ENCODE measurements around the gene CEMP1.
"Not testable (repeated sequence)": the region's sequence is repeated elsewhere in the genome, so short reads cannot be mapped to it uniquely, and the experiment has no call there.

The CEMP1 gene, protein sequence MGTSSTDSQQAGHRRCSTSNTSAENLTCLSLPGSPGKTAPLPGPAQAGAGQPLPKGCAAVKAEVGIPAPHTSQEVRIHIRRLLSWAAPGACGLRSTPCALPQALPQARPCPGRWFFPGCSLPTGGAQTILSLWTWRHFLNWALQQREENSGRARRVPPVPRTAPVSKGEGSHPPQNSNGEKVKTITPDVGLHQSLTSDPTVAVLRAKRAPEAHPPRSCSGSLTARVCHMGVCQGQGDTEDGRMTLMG

DNA sequence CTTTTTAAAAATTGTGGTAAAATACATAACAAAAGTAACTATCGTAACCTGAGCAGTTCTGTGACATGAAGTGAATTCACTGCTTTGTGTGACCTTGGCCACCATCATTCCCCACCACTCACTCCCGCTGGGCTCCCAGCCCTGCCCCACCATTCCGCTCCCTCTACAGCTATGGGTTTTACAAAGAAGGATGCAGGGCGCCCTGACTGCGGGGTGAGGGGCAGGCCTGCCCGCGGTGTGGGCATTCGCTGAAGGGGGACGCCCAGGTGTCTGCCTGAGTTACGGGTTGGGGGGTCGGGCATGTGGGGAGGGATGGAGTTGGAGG lies at the start of gene CEMP1:
Gene CEMP1, minus strand, starts transcription at position 38 of the 325 bp plus-strand sequence. CDS start 335 bp downstream, outside the sequence.
- no peak for DNase-seq

DNA sequence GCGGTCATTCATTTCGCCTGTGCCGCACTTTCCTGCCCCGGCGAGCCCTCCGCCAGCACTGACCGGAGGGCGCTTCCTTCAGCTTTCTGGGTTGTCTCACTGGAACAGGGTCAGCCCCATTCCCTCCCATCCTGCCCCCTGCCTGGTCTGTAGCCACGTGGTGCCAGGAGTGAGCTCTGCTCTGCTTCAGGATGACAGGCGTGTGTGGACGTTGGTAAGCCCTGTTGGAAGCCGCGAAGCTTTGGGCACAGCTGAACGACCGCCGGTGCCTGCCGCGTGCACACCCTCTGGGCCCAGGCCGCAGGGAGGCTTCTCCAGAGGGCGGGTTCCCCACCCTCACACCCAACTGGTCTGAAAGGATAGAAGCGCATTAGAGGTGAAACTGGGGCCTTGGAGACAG lies 49.6 kb upstream of the CEMP1 start:
- DNase-seq: not testable (repeated sequence)

DNA sequence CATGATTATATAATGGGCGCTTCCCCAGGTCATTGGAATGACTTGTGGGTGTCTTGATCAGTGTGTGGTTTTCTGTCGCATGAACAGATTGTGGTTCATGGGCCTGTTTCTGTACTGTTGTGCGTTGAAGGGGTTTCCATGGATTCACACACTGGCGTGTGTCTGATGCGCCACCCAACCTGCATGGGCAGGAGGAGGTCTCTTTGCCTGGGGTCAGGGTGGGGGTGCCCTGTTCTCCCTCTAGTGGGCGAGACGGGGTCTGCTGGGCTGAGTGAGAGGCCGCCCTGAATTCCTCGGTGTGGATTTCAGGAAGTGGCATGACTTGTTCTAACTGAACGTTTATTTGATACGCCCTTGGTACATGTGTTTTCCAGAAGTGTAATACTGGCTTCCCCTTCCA lies 48.9 kb upstream of the CEMP1 start:
- DNase-seq: not testable (repeated sequence)

DNA sequence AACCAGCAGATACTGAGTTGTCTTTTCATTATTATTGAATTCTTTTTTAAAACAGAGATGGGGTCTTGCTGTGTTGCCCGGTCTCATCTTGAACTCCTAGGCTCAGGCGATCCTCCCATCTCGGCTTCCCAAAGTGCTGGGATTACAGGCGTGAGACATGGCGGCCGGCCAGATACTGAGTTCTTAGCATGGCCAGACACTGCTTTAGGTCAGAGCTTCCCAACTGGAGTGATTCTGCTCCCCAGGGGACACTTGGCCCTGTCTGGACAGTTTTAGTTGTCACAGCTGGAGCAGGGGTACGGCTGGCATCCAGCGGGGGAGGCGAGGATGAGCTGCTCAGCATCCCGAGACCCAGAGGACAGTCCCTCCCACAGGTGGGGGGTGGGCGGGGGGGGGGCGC lies 47.7 kb upstream of the CEMP1 start:
- DNase-seq: not testable (repeated sequence)

DNA sequence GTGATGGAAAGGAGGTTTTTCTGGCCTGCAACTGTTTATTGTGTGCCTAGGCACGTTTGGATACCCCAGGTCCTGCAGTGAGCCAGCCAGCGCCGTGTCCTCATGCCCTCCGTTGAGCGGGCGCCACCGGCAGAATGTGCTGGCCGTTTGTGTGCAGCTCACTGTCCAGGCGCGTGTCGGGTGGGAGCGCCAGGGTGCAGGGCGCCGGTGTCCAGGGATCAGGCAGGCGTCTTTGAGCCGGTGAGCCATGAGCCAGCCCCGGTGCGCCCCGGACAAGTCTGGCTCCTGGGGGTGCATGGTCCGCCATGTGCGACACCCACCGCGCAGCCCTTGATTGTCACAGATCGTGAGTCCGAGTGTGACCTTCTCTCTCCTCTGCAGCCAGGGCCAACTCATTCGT lies 45.8 kb upstream of the CEMP1 start:
- not testable (repeated sequence) for DNase-seq

DNA sequence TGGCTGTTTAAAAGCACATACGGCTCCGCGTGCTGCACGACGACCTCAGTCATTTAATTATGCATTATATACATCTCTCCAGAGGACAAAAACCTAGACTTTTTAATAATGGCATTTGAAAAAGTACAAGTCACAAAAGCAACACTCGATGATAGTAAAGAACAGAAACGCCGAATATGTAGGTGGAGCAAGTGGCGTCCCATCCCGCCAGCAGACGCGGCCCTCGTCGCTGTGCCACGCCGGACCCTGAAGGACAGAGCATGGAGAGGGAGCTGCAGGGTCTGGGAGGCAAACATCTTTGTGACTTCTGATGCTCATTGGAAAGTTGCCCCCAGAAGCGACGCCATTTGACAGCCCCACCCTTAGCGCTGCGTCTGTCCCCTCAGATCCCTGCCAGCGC lies 44.6 kb upstream of the CEMP1 start:
- not testable (repeated sequence) for DNase-seq

DNA sequence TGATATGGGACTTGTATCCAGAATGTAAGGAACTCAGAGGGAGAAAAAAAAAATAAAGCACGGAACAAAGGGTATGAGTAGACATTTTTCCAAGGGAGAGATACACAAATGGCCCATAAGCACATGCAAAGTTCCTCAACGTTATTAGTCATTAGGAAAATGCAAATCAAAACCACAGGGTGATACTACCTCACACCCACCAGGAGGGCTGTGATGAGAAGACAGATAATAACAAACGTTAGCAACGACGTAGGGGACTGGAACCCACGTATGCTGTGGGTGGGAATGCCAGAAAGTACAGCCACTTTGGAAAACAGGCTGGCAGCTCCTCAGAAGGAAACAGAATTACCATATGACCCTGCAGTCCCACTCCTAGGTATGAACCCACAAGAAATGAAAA lies 41.5 kb upstream of the CEMP1 start:
- not testable (repeated sequence) for DNase-seq

DNA sequence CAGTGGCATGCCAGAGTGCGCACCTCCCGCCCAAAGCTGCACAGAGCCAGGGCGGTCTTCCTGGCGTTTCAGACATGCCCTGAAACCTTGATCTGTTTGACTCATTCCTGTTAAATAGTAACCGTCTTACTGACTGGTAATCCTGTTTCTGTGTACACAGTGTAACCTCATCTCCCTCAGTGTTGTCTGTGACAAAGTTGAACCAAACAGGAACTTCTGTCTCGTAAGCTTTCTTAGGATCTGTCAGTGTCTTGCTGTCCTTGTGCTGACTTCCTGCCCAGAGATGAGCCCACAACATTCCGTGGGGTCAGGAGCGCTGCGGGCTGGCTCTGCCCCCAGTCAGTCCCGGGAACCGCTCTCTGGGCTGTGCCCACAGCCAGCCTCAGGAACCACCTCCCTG lies 37.4 kb upstream of the CEMP1 start:
- DNase-seq: not testable (repeated sequence)

DNA sequence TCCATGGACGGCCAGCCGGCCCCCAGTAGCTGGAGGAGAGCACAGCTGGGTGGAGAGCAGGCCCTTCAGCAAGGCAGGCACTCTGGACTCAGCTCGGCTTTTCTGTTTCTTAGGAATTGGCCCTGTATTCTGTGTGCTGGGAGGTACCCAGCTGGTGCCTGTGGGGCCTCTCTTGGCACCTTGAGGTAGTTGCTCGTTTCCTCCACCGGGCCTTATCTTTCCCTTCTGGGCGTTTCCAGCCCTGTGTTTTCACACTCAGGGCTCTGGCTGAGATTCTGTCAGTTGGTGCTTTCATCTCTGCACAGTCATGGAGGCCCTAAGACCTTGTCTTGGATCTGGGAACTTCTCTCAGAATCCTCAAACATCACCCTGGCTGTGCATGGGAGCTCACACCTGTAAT lies 36.3 kb upstream of the CEMP1 start:
- not testable (repeated sequence) for DNase-seq

DNA sequence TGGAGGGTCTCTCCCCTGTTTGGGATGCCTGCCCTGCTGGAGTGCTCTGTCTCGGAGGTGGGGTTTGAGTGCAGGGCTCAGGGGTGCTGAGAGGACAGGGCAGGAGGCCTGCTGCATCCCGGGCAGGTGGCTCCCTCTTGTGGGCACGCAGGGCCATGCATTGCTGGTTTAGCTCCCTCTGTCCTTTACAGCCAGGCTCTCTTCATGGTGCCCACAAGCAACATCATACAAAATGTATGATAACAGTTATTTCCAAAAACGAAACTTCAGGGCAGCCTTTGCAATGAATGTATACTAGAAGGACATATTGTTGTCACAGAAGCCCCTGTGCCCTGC lies 29.6 kb upstream of the CEMP1 start:
- not testable (repeated sequence) for DNase-seq

DNA sequence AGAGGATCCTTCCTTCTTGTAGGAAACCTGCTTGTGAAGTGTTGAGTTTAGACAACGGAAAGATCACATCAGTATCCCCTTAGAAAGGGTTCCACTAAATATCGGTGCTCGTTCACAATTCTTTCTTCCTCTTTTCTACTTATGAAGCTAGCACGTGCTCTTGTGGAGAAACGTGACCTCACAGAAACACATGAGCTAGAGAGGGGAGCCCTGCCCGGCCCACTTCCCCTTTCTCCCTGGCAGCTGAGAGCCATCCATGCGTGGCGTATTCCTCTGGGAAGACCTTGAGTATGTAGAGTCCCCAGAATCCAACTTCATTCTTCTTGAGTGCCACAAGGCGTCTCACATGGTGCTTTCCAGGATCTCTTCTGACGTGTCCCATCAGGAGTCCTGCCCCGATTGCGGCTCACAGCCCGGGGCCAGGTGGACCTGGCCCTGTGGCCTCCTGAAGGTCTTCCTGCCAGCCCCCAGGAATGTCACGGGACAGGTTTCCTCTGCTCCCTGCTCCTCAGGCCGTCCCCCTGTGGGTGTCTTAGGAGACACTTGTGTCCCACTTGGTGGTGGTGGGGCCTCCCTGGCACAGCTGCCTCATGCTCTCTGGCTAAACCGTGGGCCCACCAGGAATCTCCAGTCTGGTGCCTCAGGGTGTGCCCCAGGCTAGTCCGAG lies 29.1 kb upstream of the CEMP1 start:
- DNase-seq: not testable (repeated sequence)

DNA sequence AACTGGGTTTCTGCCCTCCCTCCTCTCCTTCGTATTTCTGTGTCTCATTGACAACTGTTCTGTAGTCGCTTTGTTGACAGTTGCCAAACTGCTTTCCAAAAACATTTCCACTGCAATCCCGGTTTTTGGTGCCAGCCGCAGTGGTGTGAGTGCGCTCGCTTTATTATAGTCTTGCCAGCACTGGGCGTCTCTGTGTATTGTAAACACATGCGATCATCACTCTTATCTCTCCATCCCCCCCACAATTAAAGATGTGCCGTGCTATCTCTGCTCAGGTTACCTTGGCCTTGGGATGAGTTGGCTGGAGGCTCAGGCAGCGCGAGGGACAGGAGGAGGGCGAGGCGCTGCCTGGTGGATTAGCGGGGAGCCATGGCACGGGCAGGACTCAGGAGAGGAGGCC lies 25.9 kb upstream of the CEMP1 start:
- not testable (repeated sequence) for DNase-seq

DNA sequence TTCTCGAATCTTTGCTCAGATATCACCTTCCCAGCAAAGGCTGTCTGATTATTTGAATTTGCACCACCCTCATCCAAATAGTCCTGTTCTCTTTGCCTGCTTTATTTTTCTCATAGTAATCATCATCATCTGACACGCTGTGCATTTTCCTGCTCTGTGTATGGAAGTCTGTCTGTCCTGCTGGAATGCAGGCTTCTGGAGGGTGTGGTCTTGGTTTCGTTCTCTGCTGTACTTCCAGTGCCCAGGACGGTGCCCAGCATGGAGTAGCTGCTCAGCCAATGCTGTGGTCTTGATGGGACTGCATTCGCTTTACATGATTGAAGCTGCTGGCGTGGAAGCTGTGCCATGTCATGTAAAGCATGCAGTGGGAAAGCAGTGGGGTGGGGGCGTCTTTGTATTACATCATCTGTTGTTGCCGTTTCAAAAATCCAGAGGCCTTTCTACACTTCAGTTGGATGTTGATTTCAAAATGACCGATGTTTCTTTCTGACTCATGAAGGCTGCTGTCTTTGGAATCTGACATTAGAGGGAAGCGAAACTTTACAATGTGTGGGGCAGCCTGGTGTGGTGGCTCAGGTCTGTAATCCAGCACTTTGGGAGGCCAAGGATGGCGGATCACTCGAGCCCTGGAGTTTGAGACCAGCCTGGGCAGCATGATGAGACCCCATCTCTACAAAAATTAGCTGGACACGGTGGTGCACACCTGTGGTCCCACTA lies 23.7 kb upstream of the CEMP1 start:
- not testable (repeated sequence) for DNase-seq

DNA sequence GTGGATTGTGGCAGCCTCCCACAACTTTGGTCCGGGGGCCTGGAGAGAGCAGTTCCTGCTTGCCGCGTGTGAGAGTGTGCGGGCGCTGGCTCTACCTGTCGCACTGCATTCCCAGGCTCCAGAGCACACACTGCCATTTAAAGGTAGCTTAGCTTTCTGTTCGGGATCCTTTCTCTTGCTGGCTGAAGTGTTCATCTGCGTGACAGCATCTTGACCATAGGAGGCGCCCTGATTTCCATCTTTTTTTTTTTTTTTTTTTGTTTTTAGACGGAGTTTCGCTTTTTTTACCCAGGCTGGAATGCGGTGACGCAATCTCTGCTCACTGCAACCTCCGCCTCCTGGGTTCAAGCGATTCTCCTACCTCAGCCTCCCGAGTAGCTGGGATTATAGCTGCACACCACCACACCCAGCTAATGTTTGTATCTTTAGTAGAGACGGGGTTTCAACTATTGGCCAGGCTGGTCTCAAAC lies 20.2 kb upstream of the CEMP1 start:
- DNase-seq: not testable (repeated sequence)

DNA sequence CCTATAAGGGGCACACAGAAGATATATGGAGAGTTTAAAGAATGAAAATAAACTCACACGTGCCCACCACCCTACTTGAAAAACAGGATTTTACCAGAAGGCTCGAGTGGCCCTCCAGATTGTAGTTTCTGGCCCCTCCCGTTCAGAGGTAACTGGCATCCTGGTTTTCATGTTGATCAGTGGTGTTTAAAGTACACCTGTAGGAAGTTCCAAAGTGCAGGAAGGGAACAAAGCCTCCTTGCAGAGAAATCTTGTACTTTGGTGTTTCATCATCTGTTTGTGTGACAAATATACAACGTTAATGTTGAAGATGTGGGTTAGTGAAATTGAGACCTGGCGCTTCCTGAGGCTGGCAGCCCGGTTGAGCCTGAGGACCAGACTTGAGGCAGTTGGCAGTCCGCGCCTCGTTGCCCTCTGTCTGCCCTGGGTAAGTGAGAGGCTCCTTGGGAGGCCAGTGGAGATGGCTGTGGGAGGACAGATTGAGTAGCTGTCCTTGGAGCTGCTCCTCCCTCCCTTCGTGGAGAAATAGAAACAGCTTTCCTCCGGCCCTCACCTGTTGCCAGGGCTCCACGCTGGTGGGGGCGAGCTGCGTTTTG lies 19.2 kb upstream of the CEMP1 start:
- DNase-seq: not testable (repeated sequence)

DNA sequence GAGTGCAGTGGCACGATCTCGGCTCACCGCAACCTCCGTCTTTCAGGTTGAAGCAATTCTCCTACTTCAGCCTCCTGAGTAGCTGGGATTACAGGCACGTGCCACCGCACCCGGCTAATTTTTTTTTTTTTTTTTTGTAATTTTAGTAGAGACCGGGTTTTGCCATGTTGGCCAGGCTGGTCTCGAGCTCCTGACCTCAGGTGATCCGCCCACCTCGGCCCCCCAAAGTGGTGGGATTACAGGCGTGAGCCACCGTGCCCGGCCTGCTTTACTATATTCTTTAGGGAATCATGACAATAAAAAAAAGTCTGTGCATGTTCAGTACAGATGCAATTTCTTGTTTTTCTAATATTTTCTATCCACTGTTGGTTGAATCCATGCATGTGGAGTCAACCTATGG lies 12.6 kb upstream of the CEMP1 start:
- not testable (repeated sequence) for DNase-seq

DNA sequence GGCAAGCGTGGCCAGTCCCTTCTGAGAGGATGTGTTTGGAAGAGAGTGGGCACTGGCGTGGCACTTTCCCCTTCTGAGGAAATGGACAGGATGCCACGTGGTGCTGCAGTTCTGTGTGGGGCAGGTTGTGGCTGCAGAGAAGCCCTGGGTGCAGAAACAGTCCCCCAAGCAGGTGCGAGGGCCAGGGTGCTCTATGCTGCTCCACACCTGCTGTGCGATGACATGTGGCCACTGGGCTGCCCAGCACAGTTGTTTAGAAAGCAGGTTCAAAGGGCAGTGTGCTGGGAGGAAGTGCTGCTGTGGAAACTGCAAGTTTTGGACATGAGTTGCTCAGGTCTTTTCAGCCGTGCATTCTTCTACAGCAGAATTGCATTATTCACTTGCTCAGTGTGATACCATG lies 10.2 kb upstream of the CEMP1 start:
- not testable (repeated sequence) for DNase-seq

DNA sequence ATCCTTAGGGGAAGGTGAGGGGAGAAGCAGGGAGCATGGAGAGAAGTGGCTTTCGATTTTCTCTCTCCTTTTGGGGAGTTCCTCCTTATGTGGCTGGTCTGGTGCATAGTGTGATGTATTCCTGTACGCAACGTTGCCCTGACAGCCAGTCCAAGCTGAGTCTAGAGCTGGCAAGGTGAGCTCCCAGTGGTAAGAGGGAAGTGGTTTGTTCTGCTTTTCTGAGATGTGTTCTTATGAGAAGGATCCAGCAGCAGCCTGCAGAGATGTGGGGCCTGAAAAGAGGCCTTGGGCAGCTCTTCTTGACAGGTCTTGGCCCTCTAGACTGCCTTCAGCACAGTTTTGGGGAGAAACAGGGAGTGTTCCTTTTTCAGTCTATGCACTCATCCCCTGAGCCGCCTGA lies 9.7 kb upstream of the CEMP1 start:
- DNase-seq: not testable (repeated sequence)

DNA sequence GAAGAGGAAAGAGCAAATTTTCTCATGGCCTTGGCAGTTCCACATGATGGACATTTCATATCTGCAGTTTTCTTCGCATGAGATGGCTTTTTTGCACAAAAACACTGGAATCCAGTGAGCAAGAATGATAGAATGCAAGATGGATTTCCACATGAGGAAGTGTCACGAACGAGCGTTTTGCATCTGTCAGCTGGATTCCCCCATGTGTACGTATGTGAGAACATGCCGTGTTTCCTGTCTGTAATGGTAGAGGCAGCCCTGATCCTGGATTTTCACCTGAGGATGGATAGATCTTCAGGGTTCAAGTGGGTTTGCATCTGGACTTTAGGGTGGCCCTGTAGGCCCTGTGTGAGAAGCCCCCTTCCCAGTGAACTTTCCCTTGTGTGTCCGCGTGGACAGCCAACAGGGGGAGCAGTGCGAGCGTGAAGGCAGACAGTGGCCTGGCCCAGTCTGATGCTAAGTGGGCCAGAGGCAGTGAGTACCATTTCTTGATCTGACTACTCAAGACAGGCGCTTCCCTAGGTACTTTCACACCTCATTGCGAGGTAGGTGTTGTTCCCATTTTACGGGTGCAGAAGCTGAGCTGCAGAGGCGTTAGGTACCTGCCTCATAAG lies 8.7 kb upstream of the CEMP1 start:
- DNase-seq: not testable (repeated sequence)

DNA sequence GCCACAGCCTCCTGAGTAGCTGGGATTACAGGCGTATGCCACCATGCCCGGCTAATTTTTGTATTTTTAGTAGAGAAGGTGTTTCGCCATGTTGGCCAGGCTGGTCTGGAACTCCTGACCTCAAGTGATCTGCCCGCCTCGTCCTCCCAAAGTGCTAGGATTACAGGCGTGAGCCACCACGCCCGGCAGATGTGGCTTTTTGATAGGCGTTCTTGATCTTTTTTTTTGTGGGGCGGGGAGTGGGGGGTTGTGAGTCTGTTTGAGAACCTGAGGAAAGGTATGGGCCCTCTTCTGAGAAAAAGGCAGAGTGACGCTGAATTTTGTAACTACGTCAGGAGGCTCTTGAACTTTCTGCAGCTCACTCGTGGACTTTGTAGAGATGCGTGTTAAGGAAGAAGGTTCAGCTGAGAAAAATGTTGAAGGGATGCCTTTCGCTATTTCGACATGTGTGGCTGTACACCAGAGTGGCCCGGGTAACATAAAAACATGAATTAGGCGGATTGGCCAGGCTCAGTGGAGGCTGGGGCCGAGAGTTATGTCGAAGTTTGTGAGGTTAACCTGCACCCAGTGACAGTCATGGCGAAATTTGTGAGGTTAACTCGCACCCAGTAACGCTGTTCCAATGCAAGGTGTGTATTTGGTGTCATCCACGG lies 8.1 kb upstream of the CEMP1 start:
- not testable (repeated sequence) for DNase-seq

DNA sequence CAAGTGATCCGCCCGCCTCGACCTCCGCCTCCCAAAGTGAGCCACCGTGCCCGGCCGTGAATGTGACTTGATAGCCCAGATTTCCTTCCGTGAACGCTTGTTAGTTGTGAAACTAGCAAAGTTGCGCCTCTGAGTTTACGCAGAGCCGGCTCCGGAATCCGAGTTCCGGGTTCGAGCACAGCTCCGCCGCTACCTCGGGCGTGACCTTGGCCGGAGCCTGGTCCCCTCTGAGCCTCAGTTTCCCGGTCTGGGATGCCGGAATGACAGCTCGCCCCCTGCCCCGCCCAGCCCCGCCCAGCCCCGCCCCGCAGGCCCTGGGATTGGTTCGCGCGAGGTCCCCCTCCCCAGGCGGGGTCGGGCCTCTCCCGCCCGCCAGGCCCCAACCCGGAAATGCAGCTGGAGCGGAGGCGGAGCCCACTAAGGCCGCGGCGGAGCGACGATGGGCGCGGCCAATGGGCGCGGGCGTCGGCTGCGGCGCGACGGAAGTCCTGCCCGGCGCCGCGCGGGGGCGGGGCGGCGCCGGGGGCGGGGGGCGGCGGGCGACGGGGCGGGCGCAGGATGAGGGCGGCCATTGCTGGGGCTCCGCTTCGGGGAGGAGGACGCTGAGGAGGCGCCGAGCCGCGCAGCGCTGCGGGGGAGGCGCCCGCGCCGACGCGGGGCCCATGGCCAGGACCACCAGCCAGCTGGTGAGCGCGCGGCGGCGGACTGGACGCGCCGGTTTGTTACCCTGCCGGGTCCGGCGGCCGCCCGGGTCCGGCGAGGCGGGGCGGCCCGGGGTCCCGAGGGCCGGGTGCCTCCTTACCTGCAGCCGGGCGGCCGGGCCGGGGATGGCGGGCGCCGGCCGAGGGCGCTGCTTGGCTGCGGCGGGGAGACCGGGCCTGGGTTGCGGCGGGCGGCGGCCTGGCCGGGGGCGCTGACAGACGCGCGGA lies 6.5 kb upstream of the CEMP1 start, which contains the start of gene PDPK1:
Gene PDPK1, plus strand, starts transcription at position 571 of the 929 bp plus-strand sequence. Its CDS starts 92 bp downstream, at position 663.
- DNase-seq: peak; percentile 63

Data from NCI-H1105 (cell line).